HepG2 (cell line): ENCODE measurements around the gene SLC31A2. TPM values are rescaled to one million over a fixed set of nuclear protein-coding genes. Genes with fewer than 3 reads are reported as not detected.
"Not testable (repeated sequence)": the region's sequence is repeated elsewhere in the genome, so short reads cannot be mapped to it uniquely, and the experiment has no call there.

ENCODE experiments used
- ATAC-seq: fragments of 200-7000 bp; cut with Tn5 transposase; 3 replicates; pipeline ENCODE4 v1.9.1; 2020; ENCODE audit warnings: mild to moderate bottlenecking, moderate library complexity
- BruUV-seq: library from RNA; stranded (reverse); fragments of 400-500 nt; replicated peaks from 2 replicates; lab custom pipeline; 2021; lab: Mats Ljungman, UMichigan
- CTCF ChIA-PET: fragments of 300-600 bp; formaldehyde crosslinking; extraction: SDS; loops from one replicate; lab custom pipeline; 2021; ENCODE audit warnings: low total read pairs, inconsistent platforms, low intra/inter-chr PET ratio; lab: Yijun Ruan, JAX
- POLR2A ChIA-PET: fragments of 350-600 bp; sonication (Branson Sonifier 250); formaldehyde crosslinking; loops from one replicate; lab custom pipeline; 2020; ENCODE audit warnings: antibody characterized with exemption, inconsistent platforms; lab: Yijun Ruan, JAX
- DNase-seq: peaks from one replicate; pipeline ENCODE4 v3.0.0-alpha.2; 2015; ENCODE audit warnings: low spot score
- FAIRE-seq: peaks from 3 replicates; lab custom pipeline; 2011; peaks lifted over from hg19 to GRCh38; lab: Jason Lieb, UNC
- H2AFZ ChIP-seq: one replicate; pipeline ENCODE4 v1.6.1; 2011; ENCODE audit warnings: low read length, inconsistent platforms
- H3K27ac ChIP-seq: fragments of 300-600 bp; 3 replicates; pipeline ENCODE4 v1.8.0; 2011; ENCODE audit warnings: mixed run types, mild to moderate bottlenecking, mixed read lengths, low read length, inconsistent platforms; ENCODE audit not compliant: insufficient read depth; ENCODE audit errors: extremely low read length
- H3K27me3 ChIP-seq, 2 experiments: fragments of 200-600 bp in 1 of 2; 2 replicates in 1 of 2; 3 replicates in 1 of 2; pipeline versions ENCODE4 v1.6.0 to v1.8.0; 2011; ENCODE audit warnings: low read length in 2 of 2, mild to moderate bottlenecking in 2 of 2, moderate library complexity in 2 of 2, inconsistent platforms in 1 of 2; ENCODE audit not compliant: insufficient read depth in 2 of 2, control insufficient read depth in 1 of 2
- H3K36me3 ChIP-seq, 2 experiments: fragments of 200-600 bp in 1 of 2; replicated peaks in 1 of 2; 2 replicates in 1 of 2; 3 replicates in 1 of 2; pipeline versions ENCODE4 v1.5.1 to v1.8.0; 2011; ENCODE audit warnings: low read length in 2 of 2, inconsistent platforms in 1 of 2; ENCODE audit not compliant: insufficient read depth in 2 of 2, control insufficient read depth in 1 of 2
- H3K4me1 ChIP-seq: 2 replicates; pipeline ENCODE4 v1.5.1; 2012; ENCODE audit warnings: low read length, inconsistent platforms; ENCODE audit not compliant: insufficient read depth
- H3K4me2 ChIP-seq: 2 replicates; pipeline ENCODE4 v1.6.0; 2011; ENCODE audit warnings: low read depth, low read length, inconsistent platforms
- H3K4me3 ChIP-seq, 3 experiments: fragments of 200-600 bp in 1 of 3; sonication (generic), shearing (Covaris generic) in 1 of 3; replicated peaks in 1 of 3; 2 replicates each; pipeline ENCODE4 v1.5.1; 2011 to 2016; ENCODE audit warnings: low read length in 3 of 3, inconsistent platforms in 2 of 3, low read depth in 2 of 3, mild to moderate bottlenecking in 2 of 3, control low read depth in 1 of 3, mixed read lengths in 1 of 3; ENCODE audit not compliant: insufficient read depth in 1 of 3
- H3K79me2 ChIP-seq: one replicate; pipeline ENCODE4 v1.6.1; 2011; ENCODE audit warnings: low read length, inconsistent platforms; ENCODE audit not compliant: insufficient read depth
- H3K9ac ChIP-seq: 2 replicates; pipeline ENCODE4 v1.6.0; 2011; ENCODE audit warnings: mild to moderate bottlenecking, low read depth, low read length, inconsistent platforms; ENCODE audit not compliant: insufficient read depth
- H3K9me3 ChIP-seq: 2 replicates; pipeline ENCODE4 v1.5.1; 2012; ENCODE audit warnings: mild to moderate bottlenecking, low read length
- H4K20me1 ChIP-seq: 2 replicates; pipeline ENCODE4 v1.6.0; 2011; ENCODE audit warnings: inconsistent platforms, mild to moderate bottlenecking, low read length, moderate library complexity; ENCODE audit not compliant: insufficient read depth
- RAD21 ChIP-seq: fragments of 450-650 bp; formaldehyde crosslinking; IDR thresholded peaks from 2 replicates; pipeline ENCODE4 v1.5.0; 2020; ENCODE audit warnings: mild to moderate bottlenecking
- STAG1 ChIP-seq: sonication (generic); formaldehyde crosslinking; IDR thresholded peaks from 2 replicates; pipeline ENCODE4 v1.4.0; 2020; ENCODE audit warnings: missing genetic modification reagents
- WGBS: methylation state at CpG from one replicate; pipeline ENCODE4 v1.1.6; 2017; ENCODE audit warnings: low lambda C conversion rate; 5-methylcytosine and 5-hydroxymethylcytosine counted together
- in situ Hi-C: cut with HindIII; loops from 2 replicates; pipeline ENCODE4 v1.10.0; 2017; ENCODE audit warnings: low pct_unique_long_range_greater_than_20kb; ENCODE audit not compliant: extremely low pct_ligation_motif_present
- intact Hi-C: fragments of 100-400 bp; cut with micrococcal nuclease; formaldehyde crosslinking; loops from one replicate; pipeline ENCODE4 v1.10.0; 2022; ENCODE audit not compliant: unreplicated experiment
- polyA plus RNA-seq, 8 experiments: library from polyadenylated mRNA; depleted of rRNA in 3 of 8; stranded (reverse) in 7 of 8; unstranded in 1 of 8; fragments of >200 nt; fragmentation: Illumina TruSeq in 4 of 8; extraction: Trizol in 4 of 8; gene quantifications; 2 replicates each; pipeline versions ENCODE4 v1.2.1 to v1.2.3, GENCODE V29; 2011 to 2016; ENCODE audit warnings: low read depth in 4 of 8, missing spikeins in 1 of 8, mixed read lengths in 1 of 8; ENCODE audit not compliant: insufficient read depth in 1 of 8
- total RNA-seq, 5 experiments: library from RNA; depleted of rRNA; stranded (reverse); fragments of >200 nt; fragmentation: Illumina TruSeq; extraction: Trizol; gene quantifications; 2 replicates each; pipeline ENCODE4 v1.2.3, GENCODE V29; 2016; ENCODE audit warnings: low read depth in 1 of 5
- TF ChIP-seq, protein P1 (sequence below): sonication (generic); formaldehyde crosslinking; IDR thresholded peaks from 2 replicates; pipeline ENCODE4 v1.5.0; 2020; ENCODE audit warnings: mild to moderate bottlenecking, missing genetic modification reagents, moderate library complexity

The SLC31A2 gene
- total and polyA plus RNA-seq, 2 of the 13 experiments (the other 11 are each of a cell fraction or from before 2014, with no cell fraction given), result 9.3 to 10.2 TPM

- H3K9me3 ChIP-seq, H3K27ac ChIP-seq, BruUV-seq, DNase-seq, H3K27me3 ChIP-seq, in situ Hi-C loops, intact Hi-C loops, H3K9ac ChIP-seq, CTCF ChIA-PET, H3K4me1 ChIP-seq, H3K36me3 ChIP-seq, H2AFZ ChIP-seq, H4K20me1 ChIP-seq, H3K4me2 ChIP-seq, POLR2A ChIA-PET, H3K4me3 ChIP-seq, H3K79me2 ChIP-seq: not testable (repeated sequence)
- FAIRE-seq, result peak; percentile 76
- no CpG with 5 or more reads among the region's 6 CpGs for WGBS
- ATAC-seq, result peak; percentile 50
These were observed 45.5 kb upstream of the SLC31A2 start for GRCh38 chr9:113105345-113105744.

DNA sequence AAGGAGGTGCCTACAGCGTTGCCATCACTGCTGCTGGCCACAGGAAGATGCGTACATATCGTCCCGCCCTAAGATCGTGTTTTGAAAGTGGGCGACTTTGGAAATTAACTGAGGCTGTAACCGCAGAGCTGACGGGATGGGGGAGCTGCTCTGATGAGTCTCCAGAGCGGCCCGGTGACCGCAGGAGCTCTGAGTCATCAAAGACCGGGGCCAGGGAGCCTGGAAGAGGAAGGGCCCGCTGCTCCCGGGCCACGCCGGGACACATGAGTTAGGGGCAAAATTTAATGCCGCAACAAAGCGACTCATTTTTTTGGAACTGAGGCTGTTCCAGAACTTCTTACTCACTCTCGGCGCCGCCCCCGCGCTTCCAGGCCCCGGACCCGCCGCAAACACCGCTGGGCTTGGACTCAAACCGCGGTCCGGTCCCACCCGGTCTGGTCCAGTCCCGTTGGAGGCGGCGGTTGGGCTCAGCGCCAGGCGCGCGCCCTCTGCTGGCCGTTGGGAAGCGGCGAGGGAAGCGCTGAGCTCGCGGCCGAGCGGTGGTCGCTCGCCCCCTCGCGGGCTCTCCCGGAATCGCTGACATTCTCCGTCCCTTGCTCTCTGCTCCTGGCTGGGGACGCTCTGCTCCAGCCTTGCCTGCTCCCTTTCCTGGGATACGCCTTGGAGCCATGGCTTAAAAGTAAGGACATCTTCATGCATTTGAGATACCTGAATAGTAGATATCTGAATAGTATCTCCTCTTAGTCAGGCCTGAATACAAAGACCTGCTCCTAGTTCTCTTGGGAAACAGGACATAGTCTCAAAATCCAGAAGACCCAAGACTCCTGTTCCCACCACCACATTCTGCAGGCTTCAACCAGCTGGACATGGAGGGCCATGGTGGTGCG is 39.5 kb upstream of the SLC31A2 start:
- in situ Hi-C loops, result not testable (repeated sequence)
- intact Hi-C loops, result loop anchor here (5.0 kb wide), 1 partner anchor 184 kb away; no protein-coding TSS in a partner anchor

More for the DNA sequence above, 39.5 kb upstream of the SLC31A2 start:
- H3K4me3 ChIP-seq, POLR2A ChIA-PET, DNase-seq, H3K4me1 ChIP-seq, H3K9ac ChIP-seq, H3K36me3 ChIP-seq, H3K4me2 ChIP-seq, H2AFZ ChIP-seq, H3K79me2 ChIP-seq, BruUV-seq, FAIRE-seq, H3K9me3 ChIP-seq, H3K27me3 ChIP-seq, H3K27ac ChIP-seq, H4K20me1 ChIP-seq: not testable (repeated sequence)
- ATAC-seq, result peak; percentile 71
- CTCF ChIA-PET, result interaction anchor here (0.7 to 2.4 kb wide), 4 partner anchors 39 to 211 kb away, joined by 3 to 74 read pairs (median 5); partner anchors contain the start of gene SLC31A2
- peak; percentile 70 for TF ChIP-seq RAD21 (CRISPR knock-in tag)
- TF ChIP-seq, protein P1, sequence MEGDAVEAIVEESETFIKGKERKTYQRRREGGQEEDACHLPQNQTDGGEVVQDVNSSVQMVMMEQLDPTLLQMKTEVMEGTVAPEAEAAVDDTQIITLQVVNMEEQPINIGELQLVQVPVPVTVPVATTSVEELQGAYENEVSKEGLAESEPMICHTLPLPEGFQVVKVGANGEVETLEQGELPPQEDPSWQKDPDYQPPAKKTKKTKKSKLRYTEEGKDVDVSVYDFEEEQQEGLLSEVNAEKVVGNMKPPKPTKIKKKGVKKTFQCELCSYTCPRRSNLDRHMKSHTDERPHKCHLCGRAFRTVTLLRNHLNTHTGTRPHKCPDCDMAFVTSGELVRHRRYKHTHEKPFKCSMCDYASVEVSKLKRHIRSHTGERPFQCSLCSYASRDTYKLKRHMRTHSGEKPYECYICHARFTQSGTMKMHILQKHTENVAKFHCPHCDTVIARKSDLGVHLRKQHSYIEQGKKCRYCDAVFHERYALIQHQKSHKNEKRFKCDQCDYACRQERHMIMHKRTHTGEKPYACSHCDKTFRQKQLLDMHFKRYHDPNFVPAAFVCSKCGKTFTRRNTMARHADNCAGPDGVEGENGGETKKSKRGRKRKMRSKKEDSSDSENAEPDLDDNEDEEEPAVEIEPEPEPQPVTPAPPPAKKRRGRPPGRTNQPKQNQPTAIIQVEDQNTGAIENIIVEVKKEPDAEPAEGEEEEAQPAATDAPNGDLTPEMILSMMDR (CRISPR knock-in tag), result peak; percentile 63
- TF ChIP-seq STAG1 (CRISPR knock-in tag), result peak; percentile 35; the same call in 1 of the 2 replicates
- WGBS, result 0% methylated on average over 10 of the region's 56 CpGs
